SK-N-SH (cell line): ENCODE data around the gene ZC3HAV1L. TPM values are rescaled to one million over a fixed set of nuclear protein-coding genes. Genes with fewer than 3 reads are reported as not detected.

Source experiments
- CTCF ChIA-PET: fragments of 300-600, 350-600 bp; formaldehyde crosslinking; extraction: SDS; loops from one replicate; lab custom pipeline; 2021; lab: Yijun Ruan, JAX
- POLR2A ChIA-PET: fragments of 350-600 bp; sonication (Branson Sonifier 250); formaldehyde crosslinking; extraction: SDS; loops from one replicate; lab custom pipeline; 2020; ENCODE audit warnings: antibody characterized with exemption, inconsistent platforms; lab: Yijun Ruan, JAX
- DNase-seq: peaks from one replicate; pipeline ENCODE4 v3.0.0; 2012
- H2AFZ ChIP-seq: fragments of 200-600 bp; sonication (generic); 2 replicates; pipeline ENCODE4 v1.8.1; 2016; ENCODE audit warnings: antibody characterized with exemption, mild to moderate bottlenecking, low read depth
- H3F3A ChIP-seq: fragments of 200-600 bp; sonication (generic); replicated peaks from 2 replicates; pipeline ENCODE3; 2016; ENCODE audit warnings: antibody characterized with exemption, mild to moderate bottlenecking; ENCODE audit not compliant: insufficient read depth
- H3K27ac ChIP-seq, 2 experiments: fragments of 200-500 bp in 1 of 2; fragments of 200-600 bp in 1 of 2; sonication (Bioruptor generic) in 1 of 2; sonication (generic), shearing (Covaris generic) in 1 of 2; 2 replicates each; pipeline versions ENCODE4 v1.5.1 to v1.6.1; 2014 to 2016; ENCODE audit warnings: low read depth in 2 of 2, inconsistent platforms in 1 of 2, low read length in 1 of 2, mild to moderate bottlenecking in 1 of 2, mixed read lengths in 1 of 2
- H3K27me3 ChIP-seq: fragments of 200-600 bp; sonication (generic), shearing (Covaris generic); 2 replicates; pipeline ENCODE4 v1.6.1; 2016; ENCODE audit warnings: mixed run types; ENCODE audit not compliant: insufficient read depth
- H3K36me3 ChIP-seq, 2 experiments: fragments of 200-500 bp in 1 of 2; fragments of 200-600 bp in 1 of 2; sonication (Bioruptor generic) in 1 of 2; sonication (generic) in 1 of 2; replicated peaks in 1 of 2; 2 replicates each; pipeline versions ENCODE3 to v1.5.1; 2014 to 2016; ENCODE audit warnings: low read length in 1 of 2, mild to moderate bottlenecking in 1 of 2; ENCODE audit not compliant: insufficient read depth in 2 of 2, control insufficient read depth in 1 of 2
- H3K4me1 ChIP-seq, 2 experiments: fragments of 200-500 bp in 1 of 2; fragments of 200-600 bp in 1 of 2; sonication (Bioruptor generic) in 1 of 2; sonication (generic), shearing (Covaris generic) in 1 of 2; 2 replicates each; pipeline versions ENCODE4 v1.5.1 to v1.6.1; 2014 to 2016; ENCODE audit warnings: low read depth in 1 of 2, low read length in 1 of 2, mixed run types in 1 of 2; ENCODE audit not compliant: insufficient read depth in 2 of 2, control insufficient read depth in 1 of 2
- H3K4me2 ChIP-seq: fragments of 200-600 bp; sonication (generic), shearing (Covaris generic); 2 replicates; pipeline ENCODE4 v1.6.1; 2017; ENCODE audit warnings: mixed run types
- H3K4me3 ChIP-seq, 2 experiments: fragments of 200-500 bp in 1 of 2; fragments of 200-600 bp in 1 of 2; sonication (Bioruptor generic) in 1 of 2; sonication (generic), shearing (Covaris generic) in 1 of 2; 2 replicates each; pipeline versions ENCODE4 v1.5.1 to v1.8.1; 2014 to 2016; ENCODE audit warnings: low read depth in 2 of 2, inconsistent platforms in 1 of 2, low read length in 1 of 2, mild to moderate bottlenecking in 1 of 2, mixed read lengths in 1 of 2, moderate library complexity in 1 of 2
- H3K79me2 ChIP-seq: fragments of 200-600 bp; sonication (generic); 2 replicates; pipeline ENCODE4 v1.8.1; 2017; ENCODE audit warnings: mild to moderate bottlenecking; ENCODE audit not compliant: insufficient read depth
- H3K9ac ChIP-seq: fragments of 200-600 bp; sonication (generic); 2 replicates; pipeline ENCODE4 v1.6.1; 2017; ENCODE audit warnings: mixed run types
- H3K9me2 ChIP-seq: fragments of 200-600 bp; sonication (generic); 2 replicates; pipeline ENCODE4 v1.6.1; 2017; ENCODE audit warnings: mixed run types
- H3K9me3 ChIP-seq: fragments of 200-600 bp; sonication (generic); 2 replicates; pipeline ENCODE4 v1.6.1; 2017; ENCODE audit warnings: mixed run types, mild to moderate bottlenecking, moderate library complexity
- H4K20me1 ChIP-seq: fragments of 200-600 bp; sonication (generic); 2 replicates; pipeline ENCODE4 v1.6.1; 2017; ENCODE audit warnings: mild to moderate bottlenecking, mixed run types; ENCODE audit not compliant: insufficient read depth
- CHD2 ChIP-seq: fragments of 150-350 bp; IDR thresholded peaks from 2 replicates; pipeline ENCODE4 v1.6.1; 2018; ENCODE audit warnings: low read length; ENCODE audit not compliant: partially characterized antibody
- FOSL2 ChIP-seq: IDR thresholded peaks from 2 replicates; pipeline ENCODE4 v1.4.0; 2012; ENCODE audit warnings: low read depth, mild to moderate bottlenecking, moderate library complexity, borderline replicate concordance
- FOXJ3 ChIP-seq: sonication (generic); formaldehyde crosslinking; IDR thresholded peaks from 2 replicates; pipeline ENCODE4 v1.5.1; 2020; ENCODE audit warnings: mild to moderate bottlenecking, missing genetic modification reagents
- MEF2A ChIP-seq: IDR thresholded peaks from 2 replicates; pipeline ENCODE4 v1.4.0; 2012; ENCODE audit warnings: low read depth, borderline replicate concordance
- MXI1 ChIP-seq: IDR thresholded peaks from 2 replicates; pipeline ENCODE4 v1.6.1; 2012; ENCODE audit warnings: mild to moderate bottlenecking, low read depth, low read length, improper control_type of control experiment
- RCOR1 ChIP-seq: fragments of 150-350 bp; IDR thresholded peaks from 2 replicates; pipeline ENCODE4 v1.6.1; 2017; ENCODE audit warnings: antibody characterized with exemption, low read length
- RXRA ChIP-seq: IDR thresholded peaks from 2 replicates; pipeline ENCODE4 v1.4.0; 2012; ENCODE audit warnings: low read depth, mild to moderate bottlenecking, borderline replicate concordance
- SMC3 ChIP-seq: IDR thresholded peaks from 2 replicates; pipeline ENCODE4 v1.6.1; 2012; ENCODE audit warnings: low read depth, low read length, improper control_type of control experiment
- TCF12 ChIP-seq: IDR thresholded peaks from 2 replicates; pipeline ENCODE4 v1.4.0; 2012
- WGBS: methylation state at CpG from one replicate; pipeline ENCODE4 v1.1.6; 2017; ENCODE audit warnings: low lambda C conversion rate; 5-methylcytosine and 5-hydroxymethylcytosine counted together
- polyA plus RNA-seq, 3 experiments: library from polyadenylated mRNA; depleted of rRNA; stranded (reverse); fragments of >200 nt; gene quantifications; 2 replicates each; pipeline ENCODE4 v1.2.3, GENCODE V29; 2012
- TF ChIP-seq, protein P1 (sequence below): IDR thresholded peaks from 2 replicates; pipeline ENCODE4 v1.4.0; 2012; ENCODE audit warnings: low read depth, borderline replicate concordance

The ZC3HAV1L gene
- polyA plus RNA-seq, 1 of the 3 experiments (the other 2 are of a cell fraction), result 9.7 TPM

DNA sequence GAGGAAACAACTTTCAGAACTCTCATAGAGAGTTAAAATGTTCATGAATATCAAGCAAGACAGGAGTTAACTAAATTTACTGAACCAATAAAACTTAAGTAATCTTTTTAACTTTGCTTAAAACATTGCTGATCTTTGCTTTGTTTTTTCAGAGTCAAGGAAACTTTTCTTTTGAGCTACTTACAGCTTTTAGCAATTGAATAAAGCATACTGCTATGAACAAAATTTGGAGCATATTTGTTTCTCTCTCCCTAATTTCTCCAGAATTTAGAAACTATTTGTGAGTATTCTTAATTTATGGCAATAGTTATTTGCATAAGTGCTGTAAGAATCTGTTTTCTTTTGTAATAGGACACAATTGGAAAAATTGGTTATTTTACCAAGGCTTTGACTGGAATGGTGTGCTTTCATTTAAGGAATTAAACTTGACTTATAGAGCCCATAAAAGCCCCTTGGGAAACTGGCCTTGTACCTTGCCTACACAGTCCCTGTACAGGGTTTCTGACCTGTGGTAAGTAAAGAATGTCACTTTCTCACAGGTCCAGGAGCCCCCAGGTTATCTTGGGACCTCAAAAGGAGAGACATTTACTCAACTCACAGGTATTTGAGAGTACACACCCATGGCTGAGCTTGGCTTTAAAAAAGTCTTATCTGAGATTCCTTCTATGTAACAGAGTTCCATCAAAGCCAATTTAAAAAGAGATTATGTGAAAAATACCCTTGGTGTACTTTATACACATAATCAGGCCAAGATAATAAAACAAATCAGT, 31.3 kb downstream of the ZC3HAV1L start:
- Histone ChIP-seq H3K36me3 (peaks cover 0 to 3% of the 10 kb centered on the region in 2 experiments), H3K9me2 (no peaks in the 10 kb centered on the region), H3K9me3 (peaks cover 22% of the 10 kb centered on the region), H3K4me3 (no peak overlapping the region), H3K27ac (no peak overlapping the region), H4K20me1 (no peaks in the 10 kb centered on the region), H3F3A (no peaks in the 10 kb centered on the region), H3K4me1 (no peaks in the 10 kb centered on the region), H3K27me3 (no peaks in the 10 kb centered on the region), H2AFZ (no peak overlapping the region), H3K79me2 (no peaks in the 10 kb centered on the region), H3K4me2 (no peak overlapping the region), H3K9ac (no peak overlapping the region)
- POLR2A ChIA-PET, result no interaction called here
- no peak for TF ChIP-seq FOXJ3
- TF ChIP-seq RCOR1, result no peak
- TF ChIP-seq SMC3, result no peak
- TF ChIP-seq, protein P1, sequence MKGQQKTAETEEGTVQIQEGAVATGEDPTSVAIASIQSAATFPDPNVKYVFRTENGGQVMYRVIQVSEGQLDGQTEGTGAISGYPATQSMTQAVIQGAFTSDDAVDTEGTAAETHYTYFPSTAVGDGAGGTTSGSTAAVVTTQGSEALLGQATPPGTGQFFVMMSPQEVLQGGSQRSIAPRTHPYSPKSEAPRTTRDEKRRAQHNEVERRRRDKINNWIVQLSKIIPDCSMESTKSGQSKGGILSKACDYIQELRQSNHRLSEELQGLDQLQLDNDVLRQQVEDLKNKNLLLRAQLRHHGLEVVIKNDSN, result no peak
- no peak for TF ChIP-seq MXI1
- no peak for TF ChIP-seq MEF2A
- no peak for TF ChIP-seq TCF12
- TF ChIP-seq CHD2, result no peak
- no peak for TF ChIP-seq RXRA
- DNase-seq, result no peak
- CTCF ChIA-PET, result interaction anchor here (2.3 to 3.2 kb wide), 2 partner anchors 13 to 71 kb away, joined by 10 to 16 read pairs; no protein-coding TSS in a partner anchor

DNA sequence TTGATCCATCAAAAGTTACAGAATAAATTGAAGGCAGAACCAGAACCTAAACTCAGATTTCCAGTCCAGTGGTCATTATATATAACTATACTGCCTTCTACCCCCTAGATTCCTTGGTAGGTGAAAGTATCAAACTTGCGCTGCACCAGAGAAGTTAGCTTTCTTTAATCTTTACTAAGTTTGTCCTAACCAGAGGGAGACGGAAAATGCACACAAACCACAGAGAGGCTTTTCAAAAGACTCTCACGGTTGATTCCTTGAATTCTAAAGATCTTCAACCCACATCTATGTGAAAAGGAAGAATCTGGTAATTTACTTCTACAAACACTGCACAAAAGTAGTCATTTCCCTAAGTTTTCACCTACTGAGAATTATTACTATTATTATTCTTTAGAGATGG, 36.4 kb downstream of the ZC3HAV1L start:
- Histone ChIP-seq H3K4me1 (no peaks in the 10 kb centered on the region), H3K36me3 (peaks cover 0 to 3% of the 10 kb centered on the region in 2 experiments), H3K27me3 (no peaks in the 10 kb centered on the region)
- POLR2A ChIA-PET, result no interaction called here
- DNase-seq, result no peak
- TF ChIP-seq MXI1 (no peak), RXRA (no peak), FOSL2 (no peak), TCF12 (no peak)
- TF ChIP-seq, protein P1, result no peak
- TF ChIP-seq, all 33 proteins: peak for 0
- H3K79me2 ChIP-seq, result no peaks in the 10 kb centered on the region
- WGBS, result 78% methylated on average over 3 of the region's 3 CpGs
- H2AFZ ChIP-seq, result no peak overlapping the region
- H3K4me3 ChIP-seq, result no peak overlapping the region
- H3K9me2 ChIP-seq, result no peaks in the 10 kb centered on the region
- no peak overlapping the region for H3K9ac ChIP-seq
- CTCF ChIA-PET, result interaction anchor here (0.7 to 3.9 kb wide), 3 partner anchors 19 to 61 kb away, joined by 3 to 22 read pairs (median 3); no protein-coding TSS in a partner anchor
- H3K4me2 ChIP-seq, result no peak overlapping the region
- no peaks in the 10 kb centered on the region for H4K20me1 ChIP-seq
- H3K27ac ChIP-seq, result no peak overlapping the region
- H3K9me3 ChIP-seq, result peaks cover 13% of the 10 kb centered on the region
- H3F3A ChIP-seq, result no peaks in the 10 kb centered on the region
